HepG2 (cell line): ENCODE measurements around the gene TOP1. TPM values are rescaled to one million over a fixed set of nuclear protein-coding genes. Genes with fewer than 3 reads are reported as not detected.

Source experiments
- ETV6 ChIP-seq: sonication (generic); formaldehyde crosslinking; conservative IDR thresholded peaks from 2 replicates; pipeline ENCODE4 v1.4.0; 2020; ENCODE audit warnings: missing genetic modification reagents
- IKZF4 ChIP-seq: sonication (generic); formaldehyde crosslinking; IDR thresholded peaks from 2 replicates; pipeline ENCODE4 v1.5.1; 2020; ENCODE audit warnings: borderline replicate concordance, mild to moderate bottlenecking, low read depth, missing genetic modification reagents; ENCODE audit errors: not compliant biosample characterization
- MEIS1 ChIP-seq: sonication (generic); formaldehyde crosslinking; IDR thresholded peaks from 2 replicates; pipeline ENCODE4 v1.9.0; 2021; ENCODE audit warnings: mild to moderate bottlenecking, missing genetic modification reagents, moderate library complexity, borderline replicate concordance
- MTA3 ChIP-seq: sonication (generic); formaldehyde crosslinking; IDR thresholded peaks from 2 replicates; pipeline ENCODE4 v1.4.0; 2020; ENCODE audit warnings: missing genetic modification reagents
- POLR2AphosphoS2 ChIP-seq: IDR thresholded peaks from 2 replicates; pipeline ENCODE4 v1.6.1; 2011; ENCODE audit warnings: low read depth, low read length, improper control_type of control experiment
- SALL1 ChIP-seq: sonication (generic); formaldehyde crosslinking; IDR thresholded peaks from 2 replicates; pipeline ENCODE4 v1.8.0; 2022; ENCODE audit warnings: mild to moderate bottlenecking, missing genetic modification reagents
- TCF7L2 ChIP-seq: IDR thresholded peaks from 2 replicates; pipeline ENCODE4 v1.6.1; 2011; ENCODE audit warnings: mild to moderate bottlenecking, low read depth, low read length, moderate library complexity
- ZEB1 ChIP-seq: IDR thresholded peaks from 2 replicates; pipeline ENCODE4 v1.6.1; 2012; ENCODE audit warnings: mild to moderate bottlenecking, low read depth, inconsistent platforms; ENCODE audit not compliant: insufficient replicate concordance
- ZFYVE20 ChIP-seq: sonication (generic); formaldehyde crosslinking; IDR thresholded peaks from 2 replicates; pipeline ENCODE4 v1.8.0; 2023; ENCODE audit warnings: low read depth, mild to moderate bottlenecking, moderate library complexity, missing genetic modification reagents, borderline replicate concordance
- ZMAT3 ChIP-seq: sonication (generic); formaldehyde crosslinking; conservative IDR thresholded peaks from 2 replicates; pipeline ENCODE4 v1.7.0; 2021; ENCODE audit warnings: missing genetic modification reagents
- ZNF205 ChIP-seq: IDR thresholded peaks from 2 replicates; pipeline ENCODE4 v1.6.1; 2018; ENCODE audit warnings: missing biosample characterization, missing genetic modification reagents
- ZNF281 ChIP-seq: sonication (generic); formaldehyde crosslinking; IDR thresholded peaks from 2 replicates; pipeline ENCODE4 v1.4.0; 2020; ENCODE audit warnings: missing genetic modification reagents, borderline replicate concordance
- ZNF326 ChIP-seq: sonication (generic); formaldehyde crosslinking; IDR thresholded peaks from 2 replicates; pipeline ENCODE4 v1.4.0; 2020; ENCODE audit warnings: missing genetic modification reagents, borderline replicate concordance
- ZNF430 ChIP-seq: sonication (generic); formaldehyde crosslinking; IDR thresholded peaks from 2 replicates; pipeline ENCODE4 v1.9.0; 2021; ENCODE audit warnings: mild to moderate bottlenecking, missing genetic modification reagents
- ZNF460 ChIP-seq: sonication (generic); formaldehyde crosslinking; IDR thresholded peaks from 2 replicates; pipeline ENCODE4 v1.5.1; 2020; ENCODE audit warnings: missing genetic modification reagents, mild to moderate bottlenecking, borderline replicate concordance
- ZNF547 ChIP-seq: sonication (generic); formaldehyde crosslinking; IDR thresholded peaks from 2 replicates; pipeline ENCODE4 v1.5.1; 2020; ENCODE audit warnings: mild to moderate bottlenecking, missing genetic modification reagents
- ZNF572 ChIP-seq: sonication (generic); formaldehyde crosslinking; IDR thresholded peaks from 2 replicates; pipeline ENCODE4 v1.5.1; 2020; ENCODE audit warnings: mild to moderate bottlenecking, missing genetic modification reagents
- ZNF577 ChIP-seq: sonication (generic); formaldehyde crosslinking; IDR thresholded peaks from 2 replicates; pipeline ENCODE4 v1.4.0; 2020; ENCODE audit warnings: mild to moderate bottlenecking, low read depth, missing genetic modification reagents, borderline replicate concordance
- ZNF616 ChIP-seq: sonication (generic); formaldehyde crosslinking; IDR thresholded peaks from 2 replicates; pipeline ENCODE4 v1.5.0; 2020; ENCODE audit warnings: low read depth, mild to moderate bottlenecking, missing genetic modification reagents
- ZNF781 ChIP-seq: sonication (generic); formaldehyde crosslinking; IDR thresholded peaks from 2 replicates; pipeline ENCODE4 v1.5.1; 2020; ENCODE audit warnings: borderline replicate concordance, mild to moderate bottlenecking, missing genetic modification reagents; ENCODE audit errors: not compliant biosample characterization
- polyA plus RNA-seq, 8 experiments: library from polyadenylated mRNA; depleted of rRNA in 3 of 8; stranded (reverse) in 7 of 8; unstranded in 1 of 8; fragments of >200 nt; fragmentation: Illumina TruSeq in 4 of 8; extraction: Trizol in 4 of 8; gene quantifications; 2 replicates each; pipeline versions ENCODE4 v1.2.1 to v1.2.3, GENCODE V29; 2011 to 2016; ENCODE audit warnings: low read depth in 4 of 8, missing spikeins in 1 of 8, mixed read lengths in 1 of 8; ENCODE audit not compliant: insufficient read depth in 1 of 8
- total RNA-seq, 5 experiments: library from RNA; depleted of rRNA; stranded (reverse); fragments of >200 nt; fragmentation: Illumina TruSeq; extraction: Trizol; gene quantifications; 2 replicates each; pipeline ENCODE4 v1.2.3, GENCODE V29; 2016; ENCODE audit warnings: low read depth in 1 of 5
- TF ChIP-seq, protein P1 (sequence below): sonication (generic); formaldehyde crosslinking; IDR thresholded peaks from 2 replicates; pipeline ENCODE4 v1.8.1; 2023; ENCODE audit warnings: mild to moderate bottlenecking, missing genetic modification reagents
- TF ChIP-seq, protein P2 (sequence below): sonication (generic); formaldehyde crosslinking; IDR thresholded peaks from 2 replicates; pipeline ENCODE4 v1.5.1; 2020; ENCODE audit warnings: missing genetic modification reagents, mild to moderate bottlenecking, borderline replicate concordance
- TF ChIP-seq, protein P3 (sequence below): sonication (generic); formaldehyde crosslinking; IDR thresholded peaks from 2 replicates; pipeline ENCODE4 v1.5.1; 2020; ENCODE audit warnings: missing genetic modification reagents, mild to moderate bottlenecking, borderline replicate concordance

TOP1 gene
- total and polyA plus RNA-seq, 2 of the 13 experiments (the other 11 are each of a cell fraction or from before 2014, with no cell fraction given): 10.2 to 19.4 TPM

DNA sequence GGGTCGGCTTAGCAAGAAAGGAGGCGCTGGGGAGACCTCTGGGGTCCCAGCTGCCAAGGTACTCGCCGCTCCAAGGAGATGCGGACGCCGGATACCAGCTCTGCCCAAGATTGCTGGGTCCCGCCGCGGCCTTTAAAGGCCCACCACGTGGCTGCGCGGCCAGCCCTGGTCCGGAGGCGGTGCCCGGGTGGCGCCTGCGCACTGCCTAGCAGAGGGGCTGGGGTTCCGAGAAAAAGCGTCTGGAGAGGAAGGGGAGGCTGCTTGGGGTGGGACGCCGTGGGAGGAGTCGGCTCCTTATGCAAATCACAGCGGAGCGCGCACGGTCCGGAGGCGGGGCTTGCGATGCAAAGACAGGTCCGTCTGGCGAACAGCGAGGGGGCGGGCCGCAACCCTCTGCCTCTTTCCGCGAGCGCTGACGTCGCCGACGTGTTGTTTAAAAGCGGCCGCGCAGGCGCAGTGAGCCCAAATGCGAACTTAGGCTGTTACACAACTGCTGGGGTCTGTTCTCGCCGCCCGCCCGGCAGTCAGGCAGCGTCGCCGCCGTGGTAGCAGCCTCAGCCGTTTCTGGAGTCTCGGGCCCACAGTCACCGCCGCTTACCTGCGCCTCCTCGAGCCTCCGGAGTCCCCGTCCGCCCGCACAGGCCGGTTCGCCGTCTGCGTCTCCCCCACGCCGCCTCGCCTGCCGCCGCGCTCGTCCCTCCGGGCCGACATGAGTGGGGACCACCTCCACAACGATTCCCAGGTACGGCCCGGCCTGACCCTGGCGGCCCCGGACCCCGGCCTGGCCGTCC lies at the start of gene TOP1 (continued):
- TF ChIP-seq MEIS1 (CRISPR knock-in tag) (peak; percentile 70; the same call in 1 of the 2 replicates), ZMAT3 (CRISPR knock-in tag) (peak; percentile 91), ZNF281 (CRISPR knock-in tag) (peak; percentile 35; the same call in 1 of the 2 replicates), POLR2AphosphoS2 (peak; percentile 92), SALL1 (CRISPR knock-in tag) (peak; percentile 77), ZNF577 (CRISPR knock-in tag) (no peak), ZFYVE20 (0 out of 2 replicates have a peak, but pooled peaks have one; percentile 26), ZNF460 (CRISPR knock-in tag) (no peak), ZNF205 (no peak), MTA3 (no peak), ZNF572 (CRISPR knock-in tag) (peak; percentile 94; the same call in 1 of the 2 replicates), TCF7L2 (no peak), ZNF326 (peak; percentile 64; the same call in 1 of the 2 replicates), ZNF616 (CRISPR knock-in tag) (peak; percentile 91), ZNF781 (peak; percentile 89), ZEB1 (no peak), ETV6 (peak; percentile 41), ZNF547 (CRISPR knock-in tag) (peak; percentile 76), IKZF4 (CRISPR knock-in tag) (peak; percentile 96), ZNF430 (peak; percentile 96)
- TF ChIP-seq, protein P1, sequence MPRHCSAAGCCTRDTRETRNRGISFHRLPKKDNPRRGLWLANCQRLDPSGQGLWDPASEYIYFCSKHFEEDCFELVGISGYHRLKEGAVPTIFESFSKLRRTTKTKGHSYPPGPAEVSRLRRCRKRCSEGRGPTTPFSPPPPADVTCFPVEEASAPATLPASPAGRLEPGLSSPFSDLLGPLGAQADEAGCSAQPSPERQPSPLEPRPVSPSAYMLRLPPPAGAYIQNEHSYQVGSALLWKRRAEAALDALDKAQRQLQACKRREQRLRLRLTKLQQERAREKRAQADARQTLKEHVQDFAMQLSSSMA: peak; percentile 88; the same call in 1 of the 2 replicates
- TF ChIP-seq, protein P2, sequence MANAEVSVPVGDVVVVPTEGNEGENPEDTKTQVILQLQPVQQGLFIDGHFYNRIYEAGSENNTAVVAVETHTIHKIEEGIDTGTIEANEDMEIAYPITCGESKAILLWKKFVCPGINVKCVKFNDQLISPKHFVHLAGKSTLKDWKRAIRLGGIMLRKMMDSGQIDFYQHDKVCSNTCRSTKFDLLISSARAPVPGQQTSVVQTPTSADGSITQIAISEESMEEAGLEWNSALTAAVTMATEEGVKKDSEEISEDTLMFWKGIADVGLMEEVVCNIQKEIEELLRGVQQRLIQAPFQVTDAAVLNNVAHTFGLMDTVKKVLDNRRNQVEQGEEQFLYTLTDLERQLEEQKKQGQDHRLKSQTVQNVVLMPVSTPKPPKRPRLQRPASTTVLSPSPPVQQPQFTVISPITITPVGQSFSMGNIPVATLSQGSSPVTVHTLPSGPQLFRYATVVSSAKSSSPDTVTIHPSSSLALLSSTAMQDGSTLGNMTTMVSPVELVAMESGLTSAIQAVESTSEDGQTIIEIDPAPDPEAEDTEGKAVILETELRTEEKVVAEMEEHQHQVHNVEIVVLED (CRISPR knock-in tag): peak; percentile 94
- TF ChIP-seq, protein P3, sequence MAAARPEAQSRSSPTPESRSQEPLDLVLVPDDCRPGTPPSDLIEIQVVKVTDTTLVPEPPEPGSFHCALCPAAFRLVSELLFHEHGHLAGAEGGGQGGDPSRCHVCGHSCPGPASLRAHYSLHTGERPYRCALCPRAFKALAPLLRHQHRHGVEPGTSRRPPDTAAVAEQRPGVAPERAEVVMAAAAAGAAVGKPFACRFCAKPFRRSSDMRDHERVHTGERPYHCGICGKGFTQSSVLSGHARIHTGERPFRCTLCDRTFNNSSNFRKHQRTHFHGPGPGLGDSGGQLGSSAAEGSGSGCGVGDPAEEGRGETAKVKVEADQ (CRISPR knock-in tag): peak; percentile 83; the same call in 1 of the 2 replicates
